ENCODE data around the gene HHIP. TPM values are rescaled to one million over a fixed set of nuclear protein-coding genes. Genes with fewer than 3 reads are reported as not detected.

HHIP gene, protein sequence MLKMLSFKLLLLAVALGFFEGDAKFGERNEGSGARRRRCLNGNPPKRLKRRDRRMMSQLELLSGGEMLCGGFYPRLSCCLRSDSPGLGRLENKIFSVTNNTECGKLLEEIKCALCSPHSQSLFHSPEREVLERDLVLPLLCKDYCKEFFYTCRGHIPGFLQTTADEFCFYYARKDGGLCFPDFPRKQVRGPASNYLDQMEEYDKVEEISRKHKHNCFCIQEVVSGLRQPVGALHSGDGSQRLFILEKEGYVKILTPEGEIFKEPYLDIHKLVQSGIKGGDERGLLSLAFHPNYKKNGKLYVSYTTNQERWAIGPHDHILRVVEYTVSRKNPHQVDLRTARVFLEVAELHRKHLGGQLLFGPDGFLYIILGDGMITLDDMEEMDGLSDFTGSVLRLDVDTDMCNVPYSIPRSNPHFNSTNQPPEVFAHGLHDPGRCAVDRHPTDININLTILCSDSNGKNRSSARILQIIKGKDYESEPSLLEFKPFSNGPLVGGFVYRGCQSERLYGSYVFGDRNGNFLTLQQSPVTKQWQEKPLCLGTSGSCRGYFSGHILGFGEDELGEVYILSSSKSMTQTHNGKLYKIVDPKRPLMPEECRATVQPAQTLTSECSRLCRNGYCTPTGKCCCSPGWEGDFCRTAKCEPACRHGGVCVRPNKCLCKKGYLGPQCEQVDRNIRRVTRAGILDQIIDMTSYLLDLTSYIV
- total RNA-seq: under 1 TPM; 0.31 to 0.50 TPM
- long read RNA-seq: 0 reads

- intact Hi-C loops (cut with DNase I): no loop called here
- peak; percentile 30 for DNase-seq
- peak; percentile 81 to 87 for ATAC-seq
Observed at GRCh38 chr4:144645631-144646522, at the start of gene HHIP. Gene HHIP (plus strand): TSS chr4:144646156. CDS start chr4:144646676, 520 bp downstream.

DNA sequence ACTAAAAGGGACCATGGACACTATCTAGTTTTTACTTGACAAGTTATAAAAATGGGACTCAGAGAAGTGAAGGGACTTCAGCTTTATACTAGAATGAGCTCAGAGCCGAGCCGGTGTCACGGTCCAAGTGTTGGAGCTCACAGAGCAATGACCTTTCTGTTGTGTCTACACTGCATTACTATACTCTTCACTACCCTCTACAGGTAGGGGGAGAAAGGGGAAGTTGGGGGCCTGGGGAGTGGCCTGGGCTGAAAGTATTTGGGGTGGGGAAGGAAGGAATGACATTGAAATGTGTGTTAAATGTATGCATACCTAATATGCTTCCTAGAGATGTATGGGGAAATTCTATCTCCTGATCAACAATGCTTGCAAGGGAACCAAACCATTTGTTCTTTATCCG, 48.8 kb upstream of the HHIP start:
- ATAC-seq: no peak
- DNase-seq: no peak
- intact Hi-C loops (cut with DNase I): no loop called here

GRCh38 chr4:144599621-144600020, 46.3 kb upstream of the HHIP start:
- no peak for DNase-seq
- ATAC-seq: no peak
- intact Hi-C loops (cut with DNase I): no loop called here

GRCh38 chr4:144611850-144612249, 34.1 kb upstream of the HHIP start:
- ATAC-seq: no peak
- no peak for DNase-seq
- intact Hi-C loops (cut with DNase I): no loop called here

GRCh38 chr4:144614850-144615585, 30.9 kb upstream of the HHIP start:
- ATAC-seq (no peak), DNase-seq (no peak)
- intact Hi-C loops (cut with DNase I): no loop called here

DNA sequence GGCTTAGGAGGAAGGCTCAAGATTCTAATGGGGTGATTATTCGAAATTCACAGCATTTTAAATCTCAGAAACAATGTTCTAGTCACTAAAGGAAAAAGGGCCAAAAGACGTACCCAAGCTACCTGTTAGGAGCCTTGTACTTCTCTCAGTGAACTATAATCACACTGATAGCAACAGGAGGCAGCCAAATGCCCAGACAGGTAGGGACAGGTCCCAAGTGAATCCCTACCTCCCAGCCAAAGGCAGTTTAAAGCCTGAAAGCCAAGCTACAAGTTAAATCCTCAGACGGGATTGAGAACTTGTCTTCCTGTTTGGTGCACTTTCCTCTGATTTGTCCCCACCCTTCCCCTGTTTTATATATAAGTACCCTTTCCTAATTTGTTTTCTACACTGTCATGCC, 24.3 kb upstream of the HHIP start:
- intact Hi-C loops (cut with DNase I): no loop called here
- ATAC-seq: no peak
- DNase-seq: no peak

DNA sequence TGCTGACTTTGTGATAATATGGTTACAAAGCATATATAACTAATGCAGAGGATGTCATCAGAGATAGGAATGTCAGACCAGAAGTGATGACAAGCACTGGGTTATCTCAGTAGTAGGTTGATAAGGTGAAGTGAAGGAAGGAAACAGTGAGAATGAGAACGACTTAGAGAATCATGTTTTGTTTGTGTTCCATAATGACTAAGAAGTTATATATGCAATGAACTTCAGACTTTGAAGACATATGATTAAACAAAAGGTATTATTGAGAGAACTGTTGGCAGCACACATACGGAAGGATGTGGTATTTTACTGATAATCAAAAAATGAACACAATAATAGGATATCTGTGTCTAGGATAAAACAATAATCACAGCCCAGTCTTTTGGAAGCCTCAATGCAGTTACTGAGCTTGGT, 18.3 kb upstream of the HHIP start:
- intact Hi-C loops (cut with DNase I): no loop called here
- no peak for ATAC-seq
- no peak for DNase-seq

- no peak for DNase-seq
- intact Hi-C loops (cut with DNase I): no loop called here
- ATAC-seq: no peak
Observed at GRCh38 chr4:144633215-144633614, 12.7 kb upstream of the HHIP start.

DNA sequence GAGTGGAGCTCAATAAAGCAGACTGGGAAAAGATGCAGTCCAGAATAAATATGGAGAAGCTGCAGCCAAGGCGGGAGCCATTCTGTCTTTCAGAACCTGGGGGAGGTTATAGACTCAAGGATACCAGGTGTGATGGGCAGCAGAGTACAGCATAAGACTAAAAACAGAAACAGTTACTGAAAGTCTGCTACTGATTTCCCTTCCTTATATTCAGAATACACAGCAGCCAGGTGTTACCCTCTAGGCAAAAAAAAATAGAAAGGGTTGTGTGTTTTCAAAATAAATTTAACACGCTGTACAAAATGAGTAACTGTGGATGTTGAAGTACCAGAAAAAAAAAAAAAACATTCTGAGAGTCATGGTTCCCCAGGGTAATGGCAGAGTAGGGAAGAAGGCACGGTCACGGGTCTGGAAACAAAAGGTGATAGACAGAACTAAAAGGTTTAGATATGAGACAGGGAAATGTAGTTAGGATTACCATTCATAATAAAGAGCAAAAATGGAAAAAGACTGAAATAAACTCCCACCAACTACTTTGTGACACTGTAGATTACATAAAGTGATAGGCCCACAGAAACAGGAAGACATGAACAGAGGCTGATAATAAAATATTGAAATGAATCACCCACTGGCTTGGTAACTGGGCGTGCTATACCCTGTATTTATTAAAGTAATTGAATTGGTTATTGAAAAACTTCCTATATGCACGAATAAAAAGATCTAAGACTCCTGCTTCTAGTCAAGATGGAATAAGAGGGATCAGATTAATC, 10.8 kb upstream of the HHIP start:
- ATAC-seq (no peak), DNase-seq (no peak)
- intact Hi-C loops (cut with DNase I): no loop called here

DNA sequence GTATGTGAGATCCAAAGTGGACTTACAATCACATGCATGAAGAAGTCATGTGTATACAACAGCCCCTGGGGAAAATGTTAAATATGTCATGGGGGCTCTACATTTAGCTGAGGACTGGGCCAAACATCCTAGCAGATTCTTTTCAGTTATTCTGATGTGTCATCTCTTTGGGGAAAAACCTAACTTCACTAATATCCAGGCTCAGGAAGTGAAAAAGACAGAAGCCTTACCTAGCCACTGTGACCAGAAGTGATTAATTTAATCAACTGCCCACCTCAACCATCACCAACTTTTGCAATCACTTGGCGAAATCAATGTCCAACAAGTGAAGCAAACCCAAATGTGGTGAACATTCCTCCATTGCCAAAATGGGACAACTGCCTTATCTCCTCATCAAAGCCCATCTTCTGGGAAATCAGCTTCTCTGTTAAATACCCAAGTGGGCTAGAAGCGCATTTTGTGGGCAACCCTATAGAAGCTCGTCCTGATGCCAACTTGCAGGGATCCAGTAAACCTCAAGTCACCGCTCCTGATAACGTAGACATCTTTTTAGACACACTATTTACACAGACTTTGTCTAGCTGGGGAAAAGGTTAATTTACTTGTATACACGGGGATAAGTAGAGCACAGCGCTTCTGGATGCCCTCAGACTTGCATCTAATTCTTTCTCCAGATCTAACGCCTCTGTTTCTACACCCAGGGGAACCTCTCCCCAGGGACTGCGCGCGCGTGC, 1.4 kb upstream of the HHIP start:
- intact Hi-C loops (cut with DNase I): no loop called here
- ATAC-seq: peak in 1 of 2 donors; percentile 6

GRCh38 chr4:144645102-144645630, 790 bp upstream of the HHIP start:
- intact Hi-C loops (cut with DNase I): no loop called here
- ATAC-seq (peak in 1 of 2 donors; percentile 23), DNase-seq (no peak)

More for the DNA sequence above, 1.4 kb upstream of the HHIP start:
- no peak for DNase-seq

- DNase-seq (no peak), ATAC-seq (peak in 1 of 2 donors; percentile 32)
- intact Hi-C loops (cut with DNase I): no loop called here
Observed at GRCh38 chr4:144646523-144647094, 653 bp downstream of the HHIP start.

DNA sequence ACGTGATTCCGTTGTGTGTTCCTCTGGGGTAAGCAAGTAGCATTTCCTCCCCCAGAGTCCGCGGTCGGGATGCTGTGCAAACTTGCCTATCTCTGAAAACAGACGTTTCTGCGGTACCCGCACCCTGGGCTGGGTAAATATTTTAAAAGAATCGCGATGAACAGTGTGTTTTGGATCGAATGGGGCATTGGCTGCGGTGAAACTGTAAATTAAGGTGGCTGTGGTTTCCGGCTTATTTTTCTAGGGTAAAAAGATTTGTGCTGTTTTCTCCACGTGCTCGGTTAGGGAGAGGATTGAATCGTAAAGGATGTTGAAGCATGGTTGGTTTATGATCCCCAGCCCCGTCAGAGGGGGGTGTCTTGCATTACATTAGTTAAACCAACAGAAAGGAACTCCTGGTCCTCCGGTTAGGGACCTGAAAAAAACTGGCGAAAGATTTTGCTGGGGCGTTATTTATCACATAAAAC, 1.2 kb downstream of the HHIP start:
- DNase-seq: no peak
- no peak for ATAC-seq
- intact Hi-C loops (cut with DNase I): no loop called here

GRCh38 chr4:144647590-144647989, 1.6 kb downstream of the HHIP start:
- ATAC-seq (no peak), DNase-seq (no peak)
- intact Hi-C loops (cut with DNase I): no loop called here

- ATAC-seq (no peak), DNase-seq (no peak)
- intact Hi-C loops (cut with DNase I): no loop called here
Observed at GRCh38 chr4:144648042-144648441, 2.1 kb downstream of the HHIP start.

- intact Hi-C loops (cut with DNase I): no loop called here
- ATAC-seq (no peak), DNase-seq (no peak)
Observed at GRCh38 chr4:144649646-144650045, 3.7 kb downstream of the HHIP start.

All from left cardiac atrium (tissue), 4 donors.